Endothelial cell of hepatic sinusoid (primary cell): ENCODE measurements around the gene MYOCOS.
"Not testable (repeated sequence)": the region's sequence is repeated elsewhere in the genome, so short reads cannot be mapped to it uniquely, and the experiment has no call there.

ENCODE experiments used
- in situ Hi-C: cut with HindIII; loops from 2 replicates; pipeline ENCODE4 v1.10.0; 2017; ENCODE audit warnings: low sequenced_read_pairs

MYOCOS gene

GRCh38 chr1:171622152-171622462, at the start of gene MYOCOS:
Gene MYOCOS, plus strand, starts transcription at chr1:171622243. Its CDS starts 1,641 bp downstream, at chr1:171623884.
- in situ Hi-C loops = no loop called here

GRCh38 chr1:171576144-171576543, 45.9 kb upstream of the MYOCOS start:
- in situ Hi-C loops = no loop called here

DNA sequence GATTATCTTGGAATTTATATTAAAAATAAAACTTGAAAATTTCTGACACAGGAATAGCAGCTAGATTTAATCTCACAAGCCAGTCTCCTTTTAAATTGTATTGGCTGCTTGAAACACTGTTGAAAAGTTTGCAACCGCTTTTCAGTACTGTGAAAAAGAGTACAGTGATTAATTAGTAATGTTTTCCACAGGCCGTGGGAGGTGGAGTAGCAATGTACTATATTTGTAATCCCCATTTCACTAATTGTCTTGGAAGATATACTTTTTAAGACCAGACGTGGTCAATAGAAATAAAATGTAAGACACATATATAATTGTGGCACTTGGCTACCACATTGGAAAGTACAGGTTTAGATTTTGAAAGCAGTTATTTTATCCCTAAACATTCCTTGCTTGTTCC, 40.8 kb upstream of the MYOCOS start:
- in situ Hi-C loops = no loop called here

DNA sequence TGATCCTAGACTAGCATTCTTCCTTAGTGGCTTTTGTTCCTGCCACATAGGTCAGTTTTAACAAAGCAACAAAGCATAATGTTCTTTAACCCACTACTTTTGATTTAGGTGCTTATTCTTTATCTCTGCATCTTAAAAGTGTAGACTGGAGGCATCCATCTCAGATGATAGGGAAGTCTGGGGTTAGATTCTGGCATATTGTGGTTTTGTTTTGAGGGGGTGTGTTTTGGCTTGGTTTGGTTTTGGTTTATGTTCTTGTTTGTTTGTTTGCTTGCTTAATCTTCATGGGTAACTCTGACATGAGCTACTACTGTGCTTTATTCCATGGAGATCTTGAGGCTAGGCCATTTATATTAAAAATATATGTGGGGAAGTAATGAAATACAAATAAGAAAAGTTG, 40.3 kb upstream of the MYOCOS start:
- in situ Hi-C loops = no loop called here

DNA sequence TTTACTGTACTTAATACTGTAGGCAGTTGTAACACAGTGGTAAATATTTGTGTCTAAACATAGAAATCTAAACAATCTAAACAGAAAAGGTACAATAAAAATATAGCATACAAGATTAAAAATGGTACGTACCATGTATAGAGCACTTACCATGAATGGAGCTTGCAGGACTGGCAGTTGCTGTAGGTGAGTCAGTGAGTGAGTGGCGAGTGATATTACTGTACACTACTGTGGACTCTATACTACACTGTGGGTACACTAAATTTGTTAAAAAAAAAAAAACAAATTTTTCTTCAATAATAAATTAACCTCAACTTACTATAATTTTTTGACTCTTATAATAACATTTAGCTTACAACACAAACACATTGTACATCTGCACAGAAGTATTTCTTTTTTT, 39.5 kb upstream of the MYOCOS start:
- in situ Hi-C loops = no loop called here

- in situ Hi-C loops = no loop called here
These were observed 38.3 kb upstream of the MYOCOS start for GRCh38 chr1:171583591-171584201.

DNA sequence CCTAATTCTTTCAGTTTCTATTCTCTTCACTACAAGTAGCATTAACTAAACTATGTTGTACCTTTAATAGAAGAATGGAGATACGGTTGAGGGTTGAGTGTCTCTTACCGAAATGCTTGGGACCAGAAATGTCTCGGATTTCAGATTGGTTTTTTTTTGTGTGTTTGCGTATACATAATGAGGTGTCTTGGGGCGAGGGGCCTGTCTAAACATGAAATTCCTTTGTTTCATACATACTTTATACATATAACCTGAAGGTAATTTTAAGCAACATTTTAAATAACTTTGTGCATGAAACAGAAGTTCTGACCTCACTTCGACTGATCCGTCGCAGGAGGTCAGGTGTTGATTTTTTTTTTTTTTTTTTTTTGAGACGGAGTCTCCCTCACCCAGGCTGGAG, 36.3 kb upstream of the MYOCOS start:
- in situ Hi-C loops = no loop called here

DNA sequence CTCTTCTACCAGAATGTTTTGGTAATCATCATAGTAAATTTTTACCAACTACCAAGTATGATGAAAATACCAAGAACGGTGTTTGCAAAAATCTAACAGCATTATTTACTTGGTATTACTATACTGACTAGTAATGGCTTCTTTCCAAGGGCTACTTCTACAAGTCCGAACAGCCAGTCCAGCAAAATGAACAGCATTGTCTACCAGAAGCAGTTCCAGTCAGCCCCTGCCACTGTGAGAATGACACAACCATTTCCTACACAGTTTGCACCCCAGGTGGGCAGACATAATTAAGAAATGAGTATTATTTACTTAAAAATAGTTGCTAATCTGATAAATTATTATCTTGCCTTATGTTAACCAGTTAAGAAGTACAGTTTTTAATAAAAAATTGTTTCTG, 33.8 kb upstream of the MYOCOS start:
- in situ Hi-C loops = no loop called here

GRCh38 chr1:171590022-171590421, 32.0 kb upstream of the MYOCOS start:
- in situ Hi-C loops = no loop called here

DNA sequence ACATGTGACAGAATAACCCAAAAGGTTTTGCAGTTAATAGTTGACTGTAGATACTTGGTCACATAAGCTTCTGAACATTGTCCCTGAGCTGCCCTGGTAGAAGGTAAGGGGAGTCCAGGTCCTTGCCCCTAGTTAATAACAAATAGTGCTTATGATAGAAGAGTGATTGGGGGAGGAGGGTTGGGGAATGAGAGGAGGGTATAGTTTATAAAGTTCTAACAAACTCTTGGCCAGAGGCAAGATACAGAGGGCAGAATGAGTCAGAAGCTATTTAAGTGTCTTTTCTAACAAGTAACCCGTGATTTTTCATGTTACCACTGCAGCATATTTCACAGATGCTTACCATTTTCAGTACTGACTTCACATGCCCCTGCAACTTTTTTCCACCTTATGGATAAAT, 26.7 kb upstream of the MYOCOS start:
- in situ Hi-C loops = no loop called here

- in situ Hi-C loops = no loop called here
These were observed 25.9 kb upstream of the MYOCOS start for GRCh38 chr1:171596119-171596518.

- in situ Hi-C loops = no loop called here
These were observed 25.3 kb upstream of the MYOCOS start for GRCh38 chr1:171596705-171597104.

DNA sequence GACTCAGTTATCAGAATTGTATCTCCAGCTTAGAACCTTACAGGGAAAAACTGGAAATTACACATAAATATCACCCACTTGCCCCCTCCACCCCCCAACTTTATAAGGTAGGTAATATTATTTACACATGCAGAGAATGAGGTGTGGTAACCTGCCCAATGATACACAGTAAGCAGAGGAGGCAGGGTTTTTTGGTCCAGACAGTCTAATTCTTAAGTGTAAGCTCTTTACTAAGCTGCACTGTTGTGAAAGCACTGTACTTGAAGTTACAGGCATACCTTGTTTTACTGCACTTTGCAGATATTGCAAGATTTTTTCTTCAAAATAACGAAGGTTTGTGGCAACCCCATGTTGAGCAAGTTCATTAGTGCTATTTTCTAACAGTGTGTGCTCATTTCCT, 24.8 kb upstream of the MYOCOS start:
- in situ Hi-C loops = no loop called here

GRCh38 chr1:171600310-171600709, 21.7 kb upstream of the MYOCOS start:
- in situ Hi-C loops = not testable (repeated sequence)

DNA sequence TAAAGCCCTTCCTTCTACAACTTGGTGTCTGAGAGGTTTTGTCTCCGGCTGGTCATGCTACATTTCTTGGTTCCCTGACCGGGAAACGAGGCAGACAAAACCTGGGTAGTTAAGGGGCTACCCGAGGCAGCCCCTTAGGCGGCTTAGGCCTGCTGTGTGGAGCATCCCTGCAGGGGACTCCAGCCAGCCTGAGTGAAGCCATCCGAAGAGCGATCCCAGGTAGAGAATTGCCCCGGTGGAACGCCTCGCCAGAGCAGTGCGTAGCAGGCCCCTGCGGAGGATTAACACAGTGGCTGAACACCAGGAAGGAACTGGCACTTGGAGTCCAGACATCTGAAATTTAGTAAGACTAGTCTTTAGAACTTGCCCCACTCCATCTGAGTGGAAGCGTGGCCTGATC, 21.2 kb upstream of the MYOCOS start:
- in situ Hi-C loops = no loop called here

DNA sequence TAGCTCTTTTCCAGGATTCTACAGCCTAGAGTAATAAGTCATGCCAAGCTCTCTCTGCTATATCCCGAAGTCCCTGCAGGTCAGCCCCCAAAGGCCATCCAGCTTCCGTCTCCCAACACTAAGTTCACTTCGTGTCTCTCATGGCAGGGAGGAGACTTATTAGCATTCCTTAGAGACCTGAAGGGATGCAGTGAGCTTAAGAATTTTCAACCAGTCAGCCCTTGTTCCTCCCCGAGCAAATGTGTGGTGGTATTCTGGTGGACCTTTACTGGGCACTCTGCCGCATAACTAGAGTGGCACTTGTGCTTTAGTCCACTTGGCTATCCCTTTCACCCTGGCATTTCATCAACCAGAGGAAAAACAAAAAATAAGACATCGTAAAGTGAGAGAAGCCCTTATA, 19.0 kb upstream of the MYOCOS start:
- in situ Hi-C loops = not testable (repeated sequence)

DNA sequence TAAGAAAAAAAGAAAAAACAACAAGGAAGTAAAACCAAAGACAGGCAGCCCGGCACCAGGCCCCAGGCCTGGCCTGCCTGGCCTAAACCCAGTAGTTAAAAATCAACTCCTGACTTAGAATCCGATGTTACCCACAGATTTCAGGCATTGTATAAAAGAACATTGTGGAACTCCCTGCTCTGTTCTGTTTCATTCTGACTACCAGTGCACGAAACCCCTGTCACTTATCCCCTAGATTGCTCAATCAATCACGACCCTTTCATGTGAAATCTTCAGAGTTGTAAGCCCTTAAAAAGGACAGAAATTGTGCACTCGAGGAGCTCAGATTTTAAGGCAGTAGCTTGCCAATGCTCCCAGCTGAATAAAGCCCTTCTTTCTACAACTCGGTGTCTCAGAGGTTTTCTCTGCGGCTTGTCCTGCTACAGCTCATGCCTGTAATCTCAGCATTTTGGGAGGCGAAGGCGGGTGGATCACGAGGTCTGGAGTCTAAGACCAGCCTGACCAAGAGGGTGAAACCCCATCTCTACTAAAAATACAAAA, 15.6 kb upstream of the MYOCOS start:
- in situ Hi-C loops = no loop called here

DNA sequence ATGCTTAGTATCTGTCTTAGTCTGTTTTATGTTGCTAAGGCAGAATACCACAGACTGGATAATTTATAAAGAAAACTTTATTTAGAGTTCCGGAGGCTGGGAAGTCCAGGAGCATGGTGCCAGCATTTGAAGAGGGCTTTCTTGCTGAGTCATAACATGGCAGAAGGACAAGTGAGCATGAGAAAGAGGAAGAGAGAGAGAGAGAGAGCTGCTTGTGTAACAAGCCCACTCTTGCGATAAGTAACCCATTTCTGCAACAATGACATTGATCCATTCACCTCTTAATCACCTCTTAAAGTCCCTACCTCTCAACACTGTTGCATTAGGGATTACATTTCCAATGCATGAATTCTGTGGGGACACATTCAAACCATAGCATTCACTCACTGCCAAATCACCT, 11.7 kb upstream of the MYOCOS start:
- in situ Hi-C loops = no loop called here

DNA sequence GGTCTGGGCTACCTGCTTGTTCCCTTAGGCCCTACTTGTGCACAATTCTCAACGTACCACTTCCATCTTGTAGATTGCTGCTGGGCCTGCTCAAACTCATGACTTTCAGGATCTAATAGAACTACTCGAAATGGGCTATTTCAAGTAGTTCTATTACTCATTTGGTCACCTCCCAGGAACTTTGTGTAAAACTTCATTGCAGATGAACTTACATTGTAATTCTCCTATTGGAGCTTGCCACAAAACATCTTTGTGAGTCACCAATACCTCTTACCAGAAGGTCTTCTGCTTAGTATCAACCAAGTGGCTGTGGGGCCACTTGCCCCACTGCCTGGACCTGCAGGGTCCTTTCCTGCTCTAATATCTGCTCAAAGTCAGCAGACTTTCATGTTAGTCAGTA, 10.7 kb upstream of the MYOCOS start:
- in situ Hi-C loops = no loop called here

- in situ Hi-C loops = no loop called here
These were observed 8.8 kb upstream of the MYOCOS start for GRCh38 chr1:171613282-171613681.

- in situ Hi-C loops = not testable (repeated sequence)
These were observed 6.7 kb upstream of the MYOCOS start for GRCh38 chr1:171615122-171615906.

DNA sequence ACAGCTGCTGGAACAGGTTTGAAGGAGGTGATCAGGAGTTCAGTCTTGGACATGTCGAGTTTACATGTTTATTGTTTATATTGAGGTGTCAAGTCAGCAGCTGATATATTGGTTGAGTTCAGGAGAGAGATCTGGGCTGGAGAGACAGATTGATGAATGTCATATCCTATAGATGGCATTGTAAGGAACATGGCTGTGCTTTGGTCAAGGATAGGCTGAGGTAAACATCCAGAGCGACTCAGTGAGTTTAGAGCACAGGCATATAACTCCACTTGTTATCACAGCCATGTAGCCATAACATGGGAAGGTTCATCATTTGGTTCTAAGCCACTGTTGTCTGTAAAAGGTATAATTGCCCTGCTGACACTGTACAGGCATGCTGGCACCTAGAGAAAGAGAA, 5.5 kb upstream of the MYOCOS start:
- in situ Hi-C loops = no loop called here
